Inflammatory macrophage treated with lipopolysaccharide for 4 hours (primary cell): ENCODE data around the gene ZNF30.
"Not testable (repeated sequence)": the region's sequence is repeated elsewhere in the genome, so short reads cannot be mapped to it uniquely, and the experiment has no call there.

ENCODE experiments used
- DNase-seq: peaks from one replicate; pipeline ENCODE4 v3.0.0-alpha.2; 2020

ZNF30 gene

GRCh38 chr19:34960940-34961679, 34.4 kb downstream of the ZNF30 start:
- DNase-seq = no peak

GRCh38 chr19:34961775-34962686, 35.3 kb downstream of the ZNF30 start:
- DNase-seq = no peak

GRCh38 chr19:34962687-34963572, 36.2 kb downstream of the ZNF30 start:
- DNase-seq = no peak

- peak; percentile 25 for DNase-seq
Observed at GRCh38 chr19:34963573-34964406, 37.1 kb downstream of the ZNF30 start, which contains the start of gene ZNF792. Gene ZNF792 (minus strand): TSS chr19:34964229. CDS start chr19:34963662, 567 bp downstream.

- no peak for DNase-seq
Observed at GRCh38 chr19:34964598-34964997, 37.9 kb downstream of the ZNF30 start.

GRCh38 chr19:34965505-34965904, 38.8 kb downstream of the ZNF30 start:
- not testable (repeated sequence) for DNase-seq

- no peak for DNase-seq
Observed at GRCh38 chr19:34967551-34967950, 40.8 kb downstream of the ZNF30 start.

GRCh38 chr19:34969721-34970120, 43.0 kb downstream of the ZNF30 start:
- no peak for DNase-seq

- DNase-seq = not testable (repeated sequence)
Observed at GRCh38 chr19:34970185-34970780, 43.6 kb downstream of the ZNF30 start.

GRCh38 chr19:34972163-34972705, 45.5 kb downstream of the ZNF30 start:
- no peak for DNase-seq

- DNase-seq = peak; percentile 95
Observed at GRCh38 chr19:34974646-34975045, 47.9 kb downstream of the ZNF30 start.

- no peak for DNase-seq
Observed at GRCh38 chr19:34975056-34975455, 48.4 kb downstream of the ZNF30 start.

GRCh38 chr19:34976611-34977010, 49.9 kb downstream of the ZNF30 start:
- no peak for DNase-seq

- DNase-seq = no peak
Observed at GRCh38 chr19:34979819-34980640, 53.3 kb downstream of the ZNF30 start.

GRCh38 chr19:34982275-34982674, 55.6 kb downstream of the ZNF30 start:
- no peak for DNase-seq

GRCh38 chr19:34983786-34984185, 57.1 kb downstream of the ZNF30 start:
- DNase-seq = no peak

- no peak for DNase-seq
Observed at GRCh38 chr19:34984287-34984686, 57.6 kb downstream of the ZNF30 start.

GRCh38 chr19:34985249-34986022, 58.7 kb downstream of the ZNF30 start:
- peak; percentile 56 for DNase-seq

- no peak for DNase-seq
Observed at GRCh38 chr19:34988119-34988518, 61.4 kb downstream of the ZNF30 start.
